HG02623 (cell line): ENCODE measurements around the gene PEX6.
A peak's percentile ranks its signal among the peaks of the same experiment; 100 is the strongest.

Experiments used
- ATAC-seq: cut with Tn5 transposase; IDR thresholded peaks from one replicate; pipeline ENCODE4 v1.9.1; 2021; ENCODE audit warnings: moderate library complexity; ENCODE audit not compliant: unreplicated experiment

PEX6 gene

GRCh38 chr6:42996513-42996912 is 17.5 kb upstream of the PEX6 start:
- no peak for ATAC-seq

GRCh38 chr6:42993445-42993844 is 14.5 kb upstream of the PEX6 start:
- no peak for ATAC-seq

- no peak for ATAC-seq
Observed at GRCh38 chr6:42989923-42990322, 10.9 kb upstream of the PEX6 start.

- no peak for ATAC-seq
Observed at GRCh38 chr6:42988486-42989020, 9.6 kb upstream of the PEX6 start.

- no peak for ATAC-seq
Observed at GRCh38 chr6:42987533-42988451, 8.8 kb upstream of the PEX6 start.

- no peak for ATAC-seq
Observed at GRCh38 chr6:42984924-42985475, 6.0 kb upstream of the PEX6 start.

- peak; percentile 88 for ATAC-seq
Observed at GRCh38 chr6:42984001-42984923, 5.3 kb upstream of the PEX6 start, which contains the start of gene PPP2R5D. Gene PPP2R5D (plus strand): TSS chr6:42984570. CDS start chr6:42984678, 108 bp downstream.

GRCh38 chr6:42981836-42982235 is 2.9 kb upstream of the PEX6 start:
- no peak for ATAC-seq

GRCh38 chr6:42979523-42980177 is 669 bp upstream of the PEX6 start:
- no peak for ATAC-seq

- ATAC-seq, result no peak
Observed at GRCh38 chr6:42978487-42978838, 518 bp downstream of the PEX6 start.

- ATAC-seq, result no peak
Observed at GRCh38 chr6:42974919-42975505, 4.0 kb downstream of the PEX6 start.

- ATAC-seq, result no peak
Observed at GRCh38 chr6:42973926-42974325, 5.1 kb downstream of the PEX6 start.

- no peak for ATAC-seq
Observed at GRCh38 chr6:42971746-42972327, 7.1 kb downstream of the PEX6 start.

- no peak for ATAC-seq
Observed at GRCh38 chr6:42970871-42971612, 7.9 kb downstream of the PEX6 start.

- ATAC-seq, result no peak
Observed at GRCh38 chr6:42969934-42970333, 9.0 kb downstream of the PEX6 start.

- ATAC-seq, result no peak
Observed at GRCh38 chr6:42969431-42969830, 9.6 kb downstream of the PEX6 start.

GRCh38 chr6:42968783-42969182 is 10.2 kb downstream of the PEX6 start:
- no peak for ATAC-seq

- ATAC-seq, result no peak
Observed at GRCh38 chr6:42968126-42968701, 10.8 kb downstream of the PEX6 start.

GRCh38 chr6:42967228-42967627 is 11.8 kb downstream of the PEX6 start:
- ATAC-seq, result no peak
